GM12865 (cell line): ENCODE data around the gene PATJ.
"Not testable (repeated sequence)": the region's sequence is repeated elsewhere in the genome, so short reads cannot be mapped to it uniquely, and the experiment has no call there.

Source experiments
- DNase-seq: peaks from one replicate; pipeline ENCODE4 v3.0.0; 2010; ENCODE audit warnings: low read depth
- H3K4me3 ChIP-seq: 2 replicates; pipeline ENCODE4 v1.5.1; 2011; ENCODE audit warnings: mild to moderate bottlenecking, low read depth, low read length, control low read depth
- CTCF ChIP-seq: IDR thresholded peaks from 2 replicates; pipeline ENCODE4 v1.5.1; 2011; ENCODE audit warnings: low read length, control low read depth, low read depth, inconsistent platforms; ENCODE audit not compliant: insufficient read depth; ENCODE audit errors: missing control alignments

PATJ gene

GRCh38 chr1:61711969-61712368 is 30.3 kb upstream of the PATJ start:
- no peak for DNase-seq
- no peak for TF ChIP-seq CTCF
- no peak overlapping the region for H3K4me3 ChIP-seq

GRCh38 chr1:61718996-61719663 is 23.1 kb upstream of the PATJ start:
- not testable (repeated sequence) for H3K4me3 ChIP-seq, DNase-seq

GRCh38 chr1:61724506-61724812 is 17.8 kb upstream of the PATJ start:
- no peak for TF ChIP-seq CTCF
- peak overlapping the region; percentile 77 for H3K4me3 ChIP-seq
- no peak for DNase-seq

GRCh38 chr1:61724813-61725694 is 17.2 kb upstream of the PATJ start, which contains the start of gene TM2D1:
Gene TM2D1 (minus strand): TSS chr1:61725141. CDS start chr1:61725120, 21 bp downstream.
- no peak for TF ChIP-seq CTCF
- peak; percentile 93 for DNase-seq

GRCh38 chr1:61727544-61727943 is 14.7 kb upstream of the PATJ start:
- DNase-seq = no peak
- no peak overlapping the region for H3K4me3 ChIP-seq
- TF ChIP-seq CTCF = no peak

More at GRCh38 chr1:61724813-61725694, 17.2 kb upstream of the PATJ start, which contains the start of gene TM2D1:
- peak within 1 kb of the TSS; percentile 77 for H3K4me3 ChIP-seq

- H3K4me3 ChIP-seq, DNase-seq: not testable (repeated sequence)
Observed at GRCh38 chr1:61730679-61731078, 11.6 kb upstream of the PATJ start.

GRCh38 chr1:61732726-61733125 is 9.6 kb upstream of the PATJ start:
- H3K4me3 ChIP-seq = no peak overlapping the region
- TF ChIP-seq CTCF = no peak
- DNase-seq = no peak
